ENCODE measurements around the gene C16orf92.
"Not testable (repeated sequence)": the region's sequence is repeated elsewhere in the genome, so short reads cannot be mapped to it uniquely, and the experiment has no call there.

Gene C16orf92

GRCh38 chr16:30027588-30028437, 4.8 kb downstream of the C16orf92 start:
- DNase-seq: no peak

- no peak for DNase-seq
These were observed 5.6 kb downstream of the C16orf92 start for GRCh38 chr16:30028438-30029076.

- no peak for DNase-seq
These were observed 7.2 kb downstream of the C16orf92 start for GRCh38 chr16:30030011-30030685.

GRCh38 chr16:30030841-30031413, 7.9 kb downstream of the C16orf92 start, which contains the start of gene TLCD3B:
Gene TLCD3B, minus strand, starts transcription at chr16:30031271. Its CDS starts 744 bp downstream, at chr16:30030527.
- DNase-seq: no peak

GRCh38 chr16:30031477-30031918, 8.5 kb downstream of the C16orf92 start:
- DNase-seq: no peak

- DNase-seq: peak; percentile 84
These were observed 9.3 kb downstream of the C16orf92 start for GRCh38 chr16:30032083-30032819.

DNA sequence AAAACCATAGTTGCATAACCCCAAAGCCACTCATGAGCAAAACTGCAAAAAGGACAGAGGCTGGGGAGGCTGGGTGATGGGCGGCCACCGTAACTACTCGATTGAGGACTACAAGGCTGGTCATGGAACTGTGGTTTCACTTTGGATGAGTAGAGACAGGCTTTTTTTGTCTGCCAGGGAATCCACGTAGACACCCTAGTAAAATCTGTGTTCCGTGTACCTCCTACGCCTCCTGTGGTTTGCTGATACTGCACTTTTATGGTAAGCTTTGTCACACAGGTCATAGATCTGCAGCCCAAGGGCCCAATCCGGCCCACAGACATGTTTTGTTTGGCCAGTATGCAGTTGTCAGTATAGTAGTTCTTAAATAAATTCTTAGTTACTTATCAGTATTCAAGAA, 10.3 kb downstream of the C16orf92 start:
- DNase-seq: no peak

- no peak for DNase-seq
These were observed 17.2 kb downstream of the C16orf92 start for GRCh38 chr16:30040221-30040620.

- DNase-seq: not testable (repeated sequence)
These were observed 17.7 kb downstream of the C16orf92 start for GRCh38 chr16:30040690-30041089.

- DNase-seq: no peak
These were observed 18.8 kb downstream of the C16orf92 start for GRCh38 chr16:30041841-30042240.

- DNase-seq: no peak
These were observed 23.2 kb downstream of the C16orf92 start for GRCh38 chr16:30046178-30046577.

DNA sequence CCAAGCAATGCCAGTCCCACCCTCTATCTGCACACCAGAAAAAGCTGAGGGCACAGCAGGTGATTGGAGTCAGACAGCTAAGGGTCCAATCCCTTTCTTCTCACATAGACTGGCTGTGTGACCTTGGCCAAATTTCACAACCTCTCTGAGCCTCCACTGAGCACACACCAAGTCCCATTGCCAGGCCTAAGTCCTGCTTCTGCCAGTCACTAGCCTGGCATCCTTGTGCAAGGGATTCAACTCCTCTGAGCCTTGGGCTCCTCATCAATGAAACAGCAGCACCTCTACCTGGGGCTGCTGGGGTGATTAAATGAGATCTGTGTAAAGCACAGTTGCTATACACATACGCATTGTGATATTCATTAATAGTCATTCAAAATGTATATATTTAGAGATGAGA, 23.6 kb downstream of the C16orf92 start:
- no peak for DNase-seq

- no peak for DNase-seq
These were observed 26.9 kb downstream of the C16orf92 start for GRCh38 chr16:30049871-30050270.

GRCh38 chr16:30051518-30051917, 28.5 kb downstream of the C16orf92 start:
- no peak for DNase-seq

DNA sequence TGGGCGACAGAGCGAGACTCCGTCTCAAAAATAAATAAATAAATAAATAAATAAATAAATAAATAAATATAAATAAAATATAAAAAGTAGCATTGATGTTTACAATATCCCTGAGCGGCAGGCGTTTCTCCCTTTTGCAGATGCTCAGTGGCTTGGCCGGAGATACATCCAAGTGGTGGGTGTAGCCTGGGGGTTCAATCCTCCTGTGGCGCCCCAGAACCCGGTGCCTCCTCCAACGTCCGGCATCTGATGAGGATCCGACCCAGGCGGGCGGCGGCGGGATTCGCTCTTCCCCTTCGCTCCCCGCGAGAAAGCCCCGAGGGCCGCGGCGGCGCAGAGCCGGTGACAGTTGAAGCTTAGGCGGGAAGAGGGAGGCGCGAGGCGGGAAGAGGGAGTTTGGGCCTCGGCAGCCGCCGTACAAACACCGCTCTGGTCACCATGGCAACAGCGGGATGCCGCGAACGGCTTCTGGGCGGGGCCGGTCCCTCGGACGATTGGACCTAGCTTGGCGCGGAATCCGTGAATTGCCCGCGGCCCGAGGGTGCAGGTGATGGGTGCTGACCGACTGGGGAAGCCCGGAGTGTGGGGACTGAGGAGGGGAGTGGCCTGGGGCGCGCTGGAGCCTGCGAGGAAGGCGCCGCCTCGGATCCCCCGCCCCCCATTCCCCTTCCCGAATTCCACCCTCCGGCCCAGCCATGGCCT, 29.8 kb downstream of the C16orf92 start:
- DNase-seq: peak; percentile 96

- no peak for DNase-seq
These were observed 30.5 kb downstream of the C16orf92 start for GRCh38 chr16:30053376-30054015.

DNA sequence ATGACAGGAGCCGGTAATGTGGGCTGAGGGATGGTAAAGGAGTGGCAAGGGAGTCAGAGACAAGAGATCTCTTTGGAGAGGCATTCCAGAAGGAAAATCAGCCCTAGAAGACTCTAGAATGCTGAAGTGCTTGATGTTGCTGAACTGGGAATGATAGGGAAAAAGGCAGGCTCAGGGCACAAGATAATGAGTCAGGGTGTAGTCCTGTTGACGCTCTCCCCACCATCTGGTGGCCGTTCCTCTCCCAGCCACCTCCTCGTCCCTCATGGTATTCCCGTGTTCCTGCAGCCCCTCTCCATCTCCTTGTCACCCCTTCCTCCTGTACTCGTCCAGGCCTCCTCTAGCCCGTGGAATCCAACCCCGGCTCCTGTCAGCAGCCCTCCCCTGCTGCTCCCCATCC, 31.5 kb downstream of the C16orf92 start:
- DNase-seq: no peak

- peak; percentile 81 for DNase-seq
These were observed 32.1 kb downstream of the C16orf92 start for GRCh38 chr16:30054959-30055553.

GRCh38 chr16:30060346-30060745, 37.3 kb downstream of the C16orf92 start:
- no peak for DNase-seq

GRCh38 chr16:30060836-30061554, 38.0 kb downstream of the C16orf92 start:
- DNase-seq: no peak

Measured in activated effector memory CD4-positive, alpha-beta T cell treated with anti-CD3 and anti-CD28 coated beads, Interleukin-2, amount 50 U/mL, for 16 hours (primary cell).